Femur (tissue), 1 donor: ENCODE data around the gene PIEZO2.

Experiments used
- DNase-seq: peaks from one replicate; pipeline ENCODE4 v3.0.0-alpha.2; 2017

PIEZO2 gene

DNA sequence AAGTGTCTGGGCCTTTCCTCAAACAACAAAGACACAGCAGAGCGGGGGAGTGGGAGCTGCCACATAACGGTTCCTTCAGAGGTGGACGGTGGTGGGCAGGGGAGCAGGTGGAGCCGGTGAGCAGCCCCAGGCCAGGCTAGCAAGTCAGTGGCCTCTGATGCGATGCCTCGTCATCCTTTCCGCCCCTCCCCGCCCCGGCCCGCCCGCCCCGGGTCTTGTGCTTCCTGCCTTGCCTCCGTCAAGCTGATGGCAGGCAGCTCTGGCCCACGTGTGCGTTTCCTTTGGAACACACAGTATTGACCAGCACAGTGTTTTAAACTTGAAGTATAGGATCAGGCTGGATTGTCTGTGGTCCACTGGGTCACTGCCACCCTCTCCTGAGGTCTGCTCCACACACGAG lies 38.9 kb downstream of the PIEZO2 start:
- no peak for DNase-seq

DNA sequence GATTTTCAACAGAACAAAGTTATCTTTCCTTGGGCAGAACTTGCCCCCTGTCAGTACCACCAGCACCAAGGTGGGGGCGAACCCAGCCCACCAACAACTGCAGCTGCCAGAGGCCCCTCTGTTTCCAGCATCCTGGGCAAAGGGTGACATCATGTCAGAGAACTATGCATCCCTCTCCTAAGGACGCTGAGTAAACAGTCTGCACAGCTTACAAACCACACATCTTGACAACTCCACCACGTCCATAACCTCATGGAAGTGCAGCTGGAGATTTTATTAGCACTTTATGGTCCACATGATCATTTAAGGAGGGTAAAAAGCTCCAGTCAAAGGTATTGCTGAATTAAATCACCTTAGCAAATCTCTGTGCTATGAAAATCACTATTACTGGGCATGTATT lies 40.4 kb downstream of the PIEZO2 start:
- DNase-seq, result no peak

DNA sequence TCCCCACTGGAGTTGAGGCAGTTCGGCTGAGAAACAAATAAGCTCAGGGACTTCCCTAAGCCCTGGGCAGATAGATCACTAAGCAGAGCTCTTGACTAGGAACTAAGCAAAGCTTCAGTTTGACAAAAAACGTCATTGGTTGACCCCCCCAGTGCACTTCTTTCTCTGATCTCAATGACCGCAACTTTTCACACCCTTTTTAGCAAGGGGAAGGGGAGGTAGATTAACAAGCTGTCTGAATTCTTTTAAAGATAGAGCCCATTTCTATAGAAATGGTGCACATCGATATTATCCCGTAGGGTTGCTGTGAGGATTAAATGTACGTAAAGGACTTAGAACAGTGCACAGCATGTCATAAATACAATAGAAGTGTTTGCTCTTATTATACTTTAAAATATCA lies 42.5 kb downstream of the PIEZO2 start:
- DNase-seq, result no peak

DNA sequence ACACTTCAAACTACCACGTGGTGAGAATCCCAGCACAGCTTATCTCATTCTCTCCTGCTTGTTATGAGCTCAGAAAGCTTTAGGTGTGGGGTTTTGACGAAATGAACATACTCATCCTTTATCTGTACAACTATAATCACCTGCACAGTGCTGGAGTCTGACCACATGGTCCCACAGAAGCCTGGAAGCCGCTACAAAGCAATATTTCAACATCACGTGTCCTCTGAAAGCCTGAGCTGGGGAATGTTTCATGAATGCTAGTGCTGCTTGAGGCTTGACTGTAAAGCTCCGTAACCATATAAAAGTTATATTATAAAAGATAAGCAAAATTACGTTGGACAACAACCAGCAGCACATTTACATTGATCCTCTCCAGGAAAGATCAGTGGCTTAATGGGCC lies 43.9 kb downstream of the PIEZO2 start:
- DNase-seq, result no peak

DNA sequence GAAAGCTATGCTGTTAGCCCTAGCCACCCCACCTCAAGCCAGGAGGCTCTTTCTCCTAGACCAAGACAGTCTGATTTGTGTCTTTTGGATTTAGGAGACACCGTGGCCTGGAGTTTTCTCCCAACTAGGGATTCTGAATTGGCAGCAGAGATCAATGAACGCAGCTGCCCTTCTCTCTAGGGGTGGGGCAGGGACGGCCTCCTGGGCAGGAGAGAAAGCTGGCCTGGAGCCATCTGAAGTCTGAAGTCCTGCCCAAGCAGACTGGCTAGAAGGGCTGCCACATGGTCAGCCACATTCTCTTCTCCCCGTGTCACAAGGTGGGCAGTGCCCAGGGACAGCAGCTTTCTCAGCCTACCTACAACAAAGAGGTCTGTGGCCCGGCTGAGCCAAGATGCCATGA lies 45.1 kb downstream of the PIEZO2 start:
- no peak for DNase-seq

DNA sequence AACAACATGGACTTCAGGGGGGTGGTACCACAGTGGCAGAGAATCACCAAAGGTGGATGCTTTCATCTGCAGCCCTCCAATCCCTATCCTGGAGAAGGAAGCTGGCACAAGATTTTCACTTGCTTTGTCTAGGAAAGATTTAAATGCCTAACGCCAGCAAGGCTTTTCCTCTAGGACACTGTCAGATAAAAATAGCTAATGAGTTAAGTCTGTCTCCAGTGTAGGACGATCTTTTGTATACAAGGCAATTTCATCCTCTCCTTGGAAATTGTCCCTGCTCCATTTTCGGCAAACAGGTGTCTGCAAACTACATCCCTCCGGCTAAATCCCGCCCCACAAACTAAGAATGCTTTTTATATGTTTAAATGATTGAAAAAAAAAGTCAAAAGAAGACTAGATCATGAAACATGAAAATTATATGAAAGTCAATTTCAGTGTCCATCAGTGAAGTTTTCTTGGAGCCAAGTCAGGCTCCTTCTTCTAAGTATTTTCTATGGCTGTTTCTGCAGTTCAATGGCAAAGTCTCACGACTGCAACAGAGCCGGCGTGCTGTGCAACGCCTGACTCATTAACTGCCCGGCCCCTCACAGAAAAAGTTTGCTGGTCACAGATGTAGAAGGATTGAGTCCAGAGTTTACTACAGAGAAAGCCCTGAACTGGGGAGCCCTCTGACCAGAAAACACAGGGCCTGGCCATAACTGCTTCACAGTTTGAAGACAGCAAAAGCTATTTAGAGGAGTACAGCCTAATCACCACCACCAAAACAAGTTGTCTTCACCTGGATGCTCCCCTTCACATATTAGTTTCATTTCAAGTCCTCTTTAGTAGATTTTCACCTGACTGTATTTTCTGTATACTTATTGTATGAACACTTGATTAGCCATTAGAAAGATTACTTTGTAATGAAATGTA lies 52.3 kb downstream of the PIEZO2 start:
- DNase-seq, result no peak

DNA sequence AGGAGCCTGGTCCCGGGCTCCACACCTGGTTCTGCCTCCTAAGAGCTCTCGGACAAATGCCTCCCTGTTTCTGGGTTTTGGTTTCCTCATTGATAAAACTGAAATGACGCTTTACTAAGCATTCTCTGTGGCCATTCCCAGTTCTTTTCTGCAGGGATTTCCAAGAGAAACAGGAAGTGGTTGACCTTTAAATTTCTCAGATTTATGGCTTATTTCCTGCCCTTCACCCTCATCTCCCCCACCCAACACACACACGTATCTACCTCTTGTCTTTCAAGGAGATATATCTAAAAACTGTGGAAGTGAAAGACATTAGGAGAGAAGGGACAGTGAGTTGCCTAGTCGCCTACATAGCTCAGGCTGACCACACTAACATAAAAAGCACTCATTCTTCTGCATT lies 53.0 kb downstream of the PIEZO2 start:
- no peak for DNase-seq

DNA sequence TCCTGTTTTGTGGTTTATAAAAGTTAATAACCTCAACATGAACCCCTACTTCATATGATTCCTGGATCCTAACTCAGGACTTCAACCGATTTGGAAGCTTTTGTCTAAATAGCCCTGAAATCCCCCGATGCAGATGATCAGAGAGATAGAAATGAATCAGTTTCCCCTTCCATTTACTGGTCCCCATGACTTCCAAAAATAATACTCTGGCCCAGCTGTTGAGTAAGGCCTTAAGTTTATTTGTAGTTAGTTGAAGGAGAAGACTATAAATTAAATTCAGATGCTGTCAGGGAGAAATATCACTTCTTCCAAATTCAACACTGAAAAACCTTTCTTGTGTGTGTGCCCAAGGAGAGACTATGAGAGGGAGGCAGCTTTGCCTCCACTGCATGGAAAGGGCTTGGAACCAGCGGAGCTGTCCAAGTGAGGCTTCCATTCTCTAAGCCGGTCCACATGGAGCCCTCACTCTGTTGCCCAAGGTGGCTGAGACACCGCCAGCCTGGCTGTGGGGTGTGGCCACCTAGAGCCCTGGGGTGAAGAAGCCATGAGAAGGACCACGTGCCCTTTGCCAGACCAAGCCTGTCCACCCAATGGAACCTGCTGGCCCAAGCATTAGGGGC lies 53.6 kb downstream of the PIEZO2 start:
- no peak for DNase-seq

DNA sequence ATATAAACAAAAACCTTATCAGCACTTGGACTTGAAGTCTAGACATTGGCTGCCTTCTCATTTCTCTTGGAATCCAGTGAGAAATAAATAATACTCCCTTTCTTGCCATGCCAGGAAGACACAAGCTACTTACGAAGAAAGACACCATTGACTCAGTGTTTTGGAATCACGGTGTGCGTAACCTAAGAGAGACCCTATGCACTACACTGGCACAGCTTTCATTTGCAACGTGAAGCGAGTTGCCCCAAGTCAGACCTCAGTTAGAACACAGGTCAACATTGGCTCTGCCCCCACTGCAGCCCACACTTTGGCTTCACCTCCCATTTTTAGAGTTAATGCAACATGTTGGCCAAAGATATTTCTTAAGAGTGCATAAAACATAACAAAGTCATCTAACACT lies 54.2 kb downstream of the PIEZO2 start:
- no peak for DNase-seq

DNA sequence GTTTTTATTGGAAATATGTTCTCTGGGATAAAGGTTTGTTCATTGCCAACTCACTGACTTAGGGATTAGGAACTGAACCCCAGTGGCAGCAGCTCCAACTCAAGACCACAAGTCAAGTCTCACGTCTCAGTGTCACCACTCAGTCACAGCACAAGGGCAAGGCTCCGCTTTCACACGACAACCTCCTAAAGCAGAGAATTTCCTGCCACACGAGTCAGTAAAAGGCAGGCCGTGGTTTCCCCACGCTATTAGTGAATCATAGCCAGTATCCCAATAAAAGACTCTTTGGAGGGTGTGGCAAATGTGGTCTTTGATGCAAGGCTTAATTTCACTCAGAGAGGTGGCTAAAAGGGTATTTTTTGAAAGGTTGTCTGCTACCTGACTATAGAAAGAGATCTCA lies 57.6 kb downstream of the PIEZO2 start:
- DNase-seq, result no peak

DNA sequence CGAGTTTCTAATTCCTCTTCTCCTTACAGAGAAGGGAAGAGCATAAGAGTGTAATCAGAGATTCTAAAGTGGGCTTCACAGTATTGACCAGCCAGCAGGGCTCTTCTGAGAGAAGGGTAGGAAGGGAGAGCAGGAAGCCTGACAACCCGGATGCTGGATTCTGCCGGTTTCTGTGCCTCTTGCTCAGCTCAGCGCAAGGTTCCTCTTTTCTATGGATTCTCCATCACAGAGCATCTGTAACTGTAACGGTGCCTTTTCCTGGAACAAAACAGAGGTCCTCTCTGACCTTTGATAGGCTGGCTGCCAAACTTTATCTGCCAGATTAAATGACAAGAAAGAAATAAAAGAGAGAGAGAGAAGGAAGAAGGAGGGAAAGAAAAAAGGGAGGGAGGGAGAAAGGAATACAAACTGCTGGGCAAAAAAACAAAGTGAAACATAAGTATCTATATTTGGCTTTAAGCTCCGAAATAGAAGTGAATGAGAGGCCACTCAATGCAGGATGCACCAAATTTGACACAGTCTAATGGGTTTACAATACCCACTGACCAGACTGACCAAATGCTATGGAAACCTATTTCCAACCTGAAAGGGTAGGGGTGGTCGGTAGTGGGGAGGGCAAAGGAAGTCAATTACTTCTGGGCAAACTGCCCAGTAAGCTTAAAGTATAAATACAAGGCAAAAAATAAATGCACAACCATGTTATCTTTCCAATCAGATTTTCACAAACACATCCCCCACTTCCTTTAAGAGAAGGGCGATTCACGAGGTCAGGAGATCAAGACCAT lies 59.2 kb downstream of the PIEZO2 start:
- no peak for DNase-seq

DNA sequence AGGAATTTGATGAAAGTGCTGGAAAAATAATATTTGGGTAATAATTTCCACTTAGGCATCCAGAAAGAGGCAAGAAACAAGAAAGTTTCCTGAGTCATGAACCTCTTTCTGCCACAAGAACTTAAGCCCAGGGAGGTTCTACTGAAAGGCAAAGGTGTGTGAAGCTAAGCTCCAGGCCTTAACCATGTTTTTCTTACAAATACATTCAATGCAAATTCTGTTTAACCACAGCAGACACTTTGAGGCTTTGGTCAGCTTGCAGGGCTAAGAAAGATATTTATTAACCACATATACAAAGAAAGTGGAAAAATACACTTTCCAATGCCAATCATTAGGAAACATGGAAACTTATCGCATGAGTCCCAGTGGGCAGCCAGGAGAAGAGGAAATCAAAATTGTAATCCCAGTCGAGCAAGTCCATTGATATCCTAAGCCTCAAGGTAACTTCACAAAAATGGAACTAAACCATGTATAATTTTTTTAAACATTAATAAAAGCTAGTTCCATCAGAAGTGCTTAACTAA lies 68.3 kb downstream of the PIEZO2 start:
- DNase-seq, result no peak

DNA sequence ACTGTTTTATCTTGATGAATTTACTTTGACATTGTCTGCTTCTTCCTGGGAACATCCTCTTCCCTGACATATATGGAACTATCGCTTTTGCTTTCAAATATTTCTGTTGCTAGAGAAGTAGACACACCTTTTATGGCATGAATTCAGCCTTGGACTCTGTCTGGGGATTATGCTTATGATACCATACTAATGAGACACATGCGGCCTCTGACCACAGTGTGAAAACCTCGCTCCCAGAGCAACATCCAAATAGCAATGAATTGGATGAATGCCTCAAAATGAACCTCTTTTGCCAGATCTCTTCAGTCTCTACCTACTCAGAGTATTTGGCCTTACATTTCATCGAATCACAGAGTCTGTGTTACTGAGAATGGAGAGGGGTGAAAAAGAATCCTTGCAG lies 70.9 kb downstream of the PIEZO2 start:
- no peak for DNase-seq

DNA sequence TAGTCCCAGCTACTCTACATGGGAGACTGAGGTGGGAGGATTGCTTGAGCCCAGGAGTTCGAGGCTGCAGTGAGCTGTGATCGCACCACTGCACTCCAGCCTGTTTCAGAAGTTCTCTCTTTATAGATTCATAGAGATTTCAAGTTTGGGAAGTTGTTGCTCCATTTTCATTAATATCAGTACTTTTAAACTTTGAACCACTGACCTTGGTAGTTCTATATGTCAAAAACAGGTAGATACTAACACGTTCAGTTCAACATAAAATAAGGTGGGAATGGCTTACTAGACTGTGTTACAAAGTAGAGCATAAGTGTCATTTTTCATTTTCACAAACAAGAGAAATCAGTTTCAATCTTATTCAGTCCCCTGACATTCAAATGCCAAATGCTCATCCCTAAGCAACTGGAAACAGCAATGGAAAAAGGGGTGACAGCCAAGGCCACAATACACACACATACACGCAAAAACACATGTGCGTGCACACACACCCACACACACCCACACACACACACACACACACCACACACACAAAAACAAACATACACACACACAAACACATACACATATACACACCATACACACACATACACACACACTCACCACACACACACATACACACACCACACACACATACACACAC lies 71.7 kb downstream of the PIEZO2 start:
- no peak for DNase-seq

DNA sequence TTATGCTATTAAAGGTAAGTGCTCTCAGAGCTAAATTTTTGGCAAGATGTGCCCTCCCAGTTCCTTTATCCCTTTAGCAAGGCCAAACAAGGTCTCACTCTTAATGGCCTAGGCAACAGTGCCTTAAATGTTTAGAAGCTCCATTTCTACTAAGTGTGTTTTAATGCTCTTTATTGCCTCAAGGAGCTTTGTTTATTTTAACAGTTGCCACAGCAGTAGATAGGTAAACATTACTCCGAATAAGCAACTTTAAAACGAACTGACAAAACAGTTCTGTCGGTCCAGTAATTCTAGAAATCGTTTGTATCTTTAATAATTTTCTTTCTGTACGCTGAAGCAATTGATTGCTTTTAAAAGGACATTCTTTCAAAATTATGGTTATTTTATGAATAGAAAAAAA lies 74.5 kb downstream of the PIEZO2 start:
- DNase-seq, result no peak

DNA sequence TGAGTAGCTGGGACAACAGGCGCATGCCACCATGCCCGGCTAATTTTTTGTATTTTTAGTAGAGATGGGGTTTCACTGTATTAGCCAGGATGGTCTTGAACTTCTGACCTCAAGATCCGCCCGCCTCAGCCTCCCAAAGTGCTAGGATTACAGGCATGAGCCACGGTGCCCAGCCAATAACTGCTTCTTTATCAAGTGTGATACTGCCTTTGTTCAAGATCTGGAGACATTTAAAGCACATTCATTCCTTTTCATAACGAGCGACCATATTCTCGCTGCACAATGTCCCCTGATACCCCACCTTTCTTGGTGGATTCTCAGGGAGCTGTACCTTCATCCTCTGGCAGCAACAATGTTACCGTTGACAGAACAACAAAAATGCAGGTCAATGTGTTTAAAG lies 75.4 kb downstream of the PIEZO2 start:
- no peak for DNase-seq

DNA sequence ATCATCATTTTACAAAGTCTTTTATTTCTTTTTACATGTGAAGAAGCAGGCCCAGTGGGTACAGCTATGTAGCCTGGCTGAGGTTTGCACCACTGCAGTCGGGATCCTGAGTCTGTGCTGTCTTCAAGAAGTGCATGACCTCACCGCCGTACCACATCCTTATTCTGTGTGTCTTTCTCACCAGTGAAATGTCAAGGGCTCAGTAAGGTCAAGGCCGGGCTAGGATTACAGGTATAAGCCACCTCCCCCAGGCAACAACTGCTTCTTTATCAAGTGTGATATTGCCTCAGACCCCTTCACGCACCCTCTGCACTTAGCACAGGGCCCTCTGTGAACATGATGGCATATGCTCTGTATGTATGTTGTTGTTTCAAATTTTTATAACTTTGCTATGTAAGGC lies 76.7 kb downstream of the PIEZO2 start:
- no peak for DNase-seq

DNA sequence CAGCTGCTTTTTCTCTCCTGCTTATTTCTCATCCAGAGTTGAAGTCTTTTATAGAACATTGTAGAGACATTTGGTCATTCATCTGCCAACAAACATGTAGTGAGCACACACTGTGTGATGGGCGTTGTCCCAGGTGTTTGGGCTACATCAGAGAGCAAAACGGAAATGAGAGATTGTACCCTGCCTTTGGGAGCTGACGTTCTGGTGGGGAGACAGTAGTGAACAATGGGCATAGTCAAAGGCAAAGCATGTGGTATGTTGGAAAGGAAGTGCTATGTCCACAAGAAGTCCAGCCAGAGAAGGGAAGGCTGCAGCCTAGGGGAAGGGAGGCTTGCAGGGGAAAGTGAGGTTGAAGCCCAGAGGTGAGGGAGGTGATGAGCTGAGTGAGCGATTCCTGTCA lies 78.1 kb downstream of the PIEZO2 start:
- no peak for DNase-seq

DNA sequence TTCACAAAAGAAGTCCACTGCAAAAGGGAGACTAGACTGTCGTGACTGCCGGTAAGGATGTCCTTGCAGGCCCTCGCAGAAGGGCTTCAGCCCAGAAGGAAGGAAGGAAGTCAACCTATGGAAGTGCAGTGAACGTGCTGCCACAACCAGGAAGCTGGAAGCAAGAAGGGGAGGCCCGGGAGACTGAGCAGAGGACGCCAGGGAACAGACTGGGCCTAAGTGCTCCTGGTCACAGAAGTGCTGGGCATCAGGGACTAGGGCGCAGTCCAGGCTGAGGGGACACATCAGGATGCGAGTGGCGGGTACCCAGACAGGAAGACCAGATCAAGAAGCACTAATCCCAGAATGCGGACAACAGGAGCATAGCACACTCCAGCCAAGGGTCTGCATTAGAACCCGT lies 78.8 kb downstream of the PIEZO2 start:
- DNase-seq, result no peak

DNA sequence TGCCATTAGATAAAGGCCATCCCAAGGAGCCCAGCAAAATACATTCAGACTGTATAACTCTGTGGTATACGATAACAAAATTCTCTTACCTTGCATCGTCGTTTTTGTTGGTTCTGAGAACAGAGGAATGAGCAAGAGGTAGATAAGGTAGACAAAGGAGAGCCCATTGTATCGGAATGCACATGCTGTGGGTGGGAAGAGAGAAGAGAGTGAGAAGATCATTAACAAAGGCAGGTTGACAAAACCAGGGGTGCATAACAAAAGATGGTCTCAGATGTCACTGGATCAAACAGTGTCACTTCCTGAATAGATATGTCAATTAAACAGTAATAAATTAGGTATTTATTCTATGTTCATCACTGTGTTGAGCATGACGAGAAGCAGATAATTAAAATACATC lies 83.3 kb downstream of the PIEZO2 start:
- no peak for DNase-seq

DNA sequence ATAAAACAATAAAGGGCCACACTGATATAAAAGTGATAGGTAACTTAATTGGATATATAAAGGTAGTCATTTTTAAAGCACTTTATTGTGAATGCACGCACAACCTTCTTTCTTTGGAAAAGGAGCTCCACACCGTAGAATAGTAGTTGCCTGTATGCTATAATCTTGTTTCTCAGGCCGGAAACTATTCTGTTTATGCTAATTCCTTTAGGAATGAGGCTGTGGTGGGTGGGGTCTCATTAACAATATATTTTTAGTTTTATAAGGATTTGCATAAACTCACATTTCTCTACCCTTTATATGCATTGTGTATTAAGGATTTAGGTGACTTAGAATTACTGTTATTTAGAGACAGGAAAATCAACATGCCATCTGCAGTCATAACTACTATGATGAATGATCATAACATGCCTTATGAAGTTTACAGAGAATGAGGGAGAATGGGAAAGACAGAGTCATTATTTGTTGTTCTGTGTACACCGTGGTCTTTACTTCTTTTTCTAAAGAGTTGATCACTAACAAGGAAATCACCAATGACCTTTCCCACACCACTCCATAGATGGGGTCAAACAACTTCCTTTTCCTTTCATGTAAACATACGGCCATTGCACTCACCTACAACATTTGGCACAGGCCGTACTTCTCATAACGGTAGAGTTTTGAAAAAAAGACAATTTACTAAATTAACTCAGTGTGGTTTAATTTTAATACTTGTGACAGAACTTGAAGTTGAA lies 84.5 kb downstream of the PIEZO2 start:
- no peak for DNase-seq

DNA sequence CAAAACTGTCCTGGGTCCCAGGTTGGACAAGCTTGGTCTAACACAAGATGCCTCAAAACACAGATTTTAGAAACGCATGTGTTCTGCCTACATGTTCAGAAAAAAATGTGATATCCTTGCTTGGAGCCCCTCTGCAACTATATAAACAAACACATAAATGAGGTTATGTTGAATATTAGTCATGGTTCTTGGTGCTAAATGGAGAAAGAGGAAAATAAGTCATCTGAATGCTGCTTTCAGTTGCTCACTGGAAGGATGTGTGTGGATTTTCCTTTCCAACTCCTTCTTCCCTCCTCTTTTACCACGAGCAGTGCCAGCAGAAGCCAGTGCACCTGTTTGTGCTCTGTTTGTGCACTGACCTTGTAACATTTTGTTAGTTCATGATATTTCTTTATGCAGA lies 85.3 kb downstream of the PIEZO2 start:
- no peak for DNase-seq
